Panc1 (cell line): ENCODE data around the gene UBASH3B. TPM values are rescaled to one million over a fixed set of nuclear protein-coding genes. Genes with fewer than 3 reads are reported as not detected.
"Not testable (repeated sequence)": the region's sequence is repeated elsewhere in the genome, so short reads cannot be mapped to it uniquely, and the experiment has no call there.

Experiments
- ATAC-seq: fragments of 200-7000 bp; cut with Tn5 transposase; 2 replicates; pipeline ENCODE4 v1.9.1; 2020; ENCODE audit warnings: mild to moderate bottlenecking, moderate library complexity
- BruUV-seq: library from RNA; stranded (reverse); fragments of 400-500 nt; replicated peaks from 2 replicates; lab custom pipeline; 2021; lab: Mats Ljungman, UMichigan
- CTCF ChIA-PET: fragments of 300-600 bp; sonication (Branson Sonifier 250); formaldehyde crosslinking; loops from one replicate; lab custom pipeline; 2022; ENCODE audit warnings: antibody characterized with exemption; lab: Charles Lee
- POLR2A ChIA-PET: fragments of 300-600 bp; sonication (Branson Sonifier 250); formaldehyde crosslinking; loops from one replicate; lab custom pipeline; 2022; ENCODE audit warnings: antibody characterized with exemption; lab: Charles Lee
- DNase-seq: peaks from one replicate; pipeline ENCODE4 v3.0.0-alpha.2; 2010; ENCODE audit warnings: low read depth, low spot score
- H3K27ac ChIP-seq: 2 replicates; pipeline ENCODE4 v1.5.1; 2011; ENCODE audit warnings: mild to moderate bottlenecking, low read length, inconsistent platforms
- H3K27me3 ChIP-seq: fragments of 200-500 bp; sonication (Bioruptor generic); 2 replicates; pipeline ENCODE4 v1.6.0; 2014; ENCODE audit warnings: low read length, inconsistent platforms; ENCODE audit not compliant: control insufficient read depth, insufficient read depth
- H3K36me3 ChIP-seq: fragments of 200-500 bp; sonication (Bioruptor generic); 2 replicates; pipeline ENCODE4 v1.5.1; 2014; ENCODE audit warnings: inconsistent platforms, mild to moderate bottlenecking, low read length, moderate library complexity; ENCODE audit not compliant: control insufficient read depth, insufficient read depth
- H3K4me1 ChIP-seq: 2 replicates; pipeline ENCODE4 v1.5.1; 2011; ENCODE audit warnings: inconsistent platforms, mild to moderate bottlenecking, low read length, moderate library complexity; ENCODE audit not compliant: control insufficient read depth, insufficient read depth
- H3K4me3 ChIP-seq, 2 experiments: 2 replicates each; pipeline ENCODE4 v1.5.1; 2011 to 2012; ENCODE audit warnings: low read depth in 2 of 2, low read length in 2 of 2, mild to moderate bottlenecking in 2 of 2, inconsistent platforms in 1 of 2, moderate library complexity in 1 of 2
- H3K9me3 ChIP-seq: fragments of 200-500 bp; sonication (Bioruptor generic); 2 replicates; pipeline ENCODE4 v1.5.1; 2014; ENCODE audit warnings: low read depth, mild to moderate bottlenecking, inconsistent platforms, low read length, moderate library complexity; ENCODE audit not compliant: control insufficient read depth, insufficient read depth
- POLR2AphosphoS5 ChIP-seq: IDR thresholded peaks from 2 replicates; pipeline ENCODE4 v1.6.1; 2012; ENCODE audit warnings: mild to moderate bottlenecking, low read depth, low read length, moderate library complexity
- SIN3A ChIP-seq: IDR thresholded peaks from 2 replicates; pipeline ENCODE4 v1.6.1; 2012; ENCODE audit warnings: low read depth, mild to moderate bottlenecking, low read length, moderate library complexity, borderline replicate concordance; ENCODE audit not compliant: insufficient read depth
- TCF7L2 ChIP-seq: IDR thresholded peaks from 2 replicates; pipeline ENCODE4 v1.6.1; 2011; ENCODE audit warnings: mild to moderate bottlenecking, low read depth, low read length, inconsistent platforms
- in situ Hi-C: cut with HindIII; loops from 2 replicates; pipeline ENCODE4 v1.10.0; 2016; ENCODE audit warnings: low sequenced_read_pairs, low pct_unique_long_range_greater_than_20kb
- intact Hi-C: fragments of 100-400 bp; cut with micrococcal nuclease; formaldehyde crosslinking; loops from one replicate; pipeline ENCODE4 v1.10.0; 2022; ENCODE audit not compliant: unreplicated experiment
- total RNA-seq: library from RNA; stranded (reverse); gene quantifications from one replicate; pipeline ENCODE4 v1.2.1, GENCODE V29; 2021; ENCODE audit not compliant: unreplicated experiment
- TF ChIP-seq, protein P1 (sequence below), 2 experiments: IDR thresholded peaks; 2 replicates each; pipeline ENCODE4 v1.6.1; 2011 to 2012; ENCODE audit warnings: low read depth in 2 of 2, control low read depth in 1 of 2, low read length in 1 of 2, mild to moderate bottlenecking in 1 of 2, moderate library complexity in 1 of 2; ENCODE audit not compliant: insufficient read depth in 1 of 2
- TF ChIP-seq, protein P2 (sequence below): fragments of 450-650 bp; IDR thresholded peaks from 2 replicates; pipeline ENCODE4 v1.5.1; 2017; ENCODE audit warnings: mild to moderate bottlenecking

UBASH3B gene
- total RNA-seq, 1 experiment from 2014 or later, result 55.1 TPM

DNA sequence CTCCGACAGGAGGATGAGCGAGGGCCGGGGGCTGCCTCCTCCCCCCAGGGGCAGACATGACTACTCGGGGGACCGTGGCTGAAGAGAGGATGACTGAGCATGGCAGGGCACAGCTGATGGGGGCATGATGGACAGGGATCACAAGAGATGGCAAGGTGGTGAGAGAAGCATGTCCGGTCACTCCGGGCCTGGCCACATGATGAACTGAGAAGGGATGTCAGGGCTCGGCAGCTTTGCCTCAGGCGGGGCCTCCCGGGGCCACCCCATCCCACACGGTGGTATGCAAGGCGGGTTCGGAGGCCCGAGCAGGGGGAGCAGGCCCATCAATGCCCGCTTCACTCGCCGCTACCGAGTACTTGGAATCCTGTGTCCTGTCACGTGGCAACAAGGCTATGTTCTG lies 36.6 kb upstream of the UBASH3B start:
- Histone ChIP-seq H3K4me3 (no peak overlapping the region), H3K27ac (no peak overlapping the region), H3K36me3 (no peaks in the 10 kb centered on the region), H3K4me1 (no peaks in the 10 kb centered on the region), H3K27me3 (no peaks in the 10 kb centered on the region), H3K9me3 (no peaks in the 10 kb centered on the region)
- intact Hi-C loops, result no loop called here
- no TSS peak for BruUV-seq
- no peak for TF ChIP-seq TCF7L2
- TF ChIP-seq, protein P1, sequence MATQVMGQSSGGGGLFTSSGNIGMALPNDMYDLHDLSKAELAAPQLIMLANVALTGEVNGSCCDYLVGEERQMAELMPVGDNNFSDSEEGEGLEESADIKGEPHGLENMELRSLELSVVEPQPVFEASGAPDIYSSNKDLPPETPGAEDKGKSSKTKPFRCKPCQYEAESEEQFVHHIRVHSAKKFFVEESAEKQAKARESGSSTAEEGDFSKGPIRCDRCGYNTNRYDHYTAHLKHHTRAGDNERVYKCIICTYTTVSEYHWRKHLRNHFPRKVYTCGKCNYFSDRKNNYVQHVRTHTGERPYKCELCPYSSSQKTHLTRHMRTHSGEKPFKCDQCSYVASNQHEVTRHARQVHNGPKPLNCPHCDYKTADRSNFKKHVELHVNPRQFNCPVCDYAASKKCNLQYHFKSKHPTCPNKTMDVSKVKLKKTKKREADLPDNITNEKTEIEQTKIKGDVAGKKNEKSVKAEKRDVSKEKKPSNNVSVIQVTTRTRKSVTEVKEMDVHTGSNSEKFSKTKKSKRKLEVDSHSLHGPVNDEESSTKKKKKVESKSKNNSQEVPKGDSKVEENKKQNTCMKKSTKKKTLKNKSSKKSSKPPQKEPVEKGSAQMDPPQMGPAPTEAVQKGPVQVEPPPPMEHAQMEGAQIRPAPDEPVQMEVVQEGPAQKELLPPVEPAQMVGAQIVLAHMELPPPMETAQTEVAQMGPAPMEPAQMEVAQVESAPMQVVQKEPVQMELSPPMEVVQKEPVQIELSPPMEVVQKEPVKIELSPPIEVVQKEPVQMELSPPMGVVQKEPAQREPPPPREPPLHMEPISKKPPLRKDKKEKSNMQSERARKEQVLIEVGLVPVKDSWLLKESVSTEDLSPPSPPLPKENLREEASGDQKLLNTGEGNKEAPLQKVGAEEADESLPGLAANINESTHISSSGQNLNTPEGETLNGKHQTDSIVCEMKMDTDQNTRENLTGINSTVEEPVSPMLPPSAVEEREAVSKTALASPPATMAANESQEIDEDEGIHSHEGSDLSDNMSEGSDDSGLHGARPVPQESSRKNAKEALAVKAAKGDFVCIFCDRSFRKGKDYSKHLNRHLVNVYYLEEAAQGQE (IDR thresholded peaks at IDR 0.05; ENCODE audit: insufficient read depth in 1 of 2, low read depth in 2 of 2, low read length in 1 of 2), result no peak
- TF ChIP-seq SIN3A, result no peak
- no peak for TF ChIP-seq POLR2AphosphoS5
- TF ChIP-seq, protein P2, sequence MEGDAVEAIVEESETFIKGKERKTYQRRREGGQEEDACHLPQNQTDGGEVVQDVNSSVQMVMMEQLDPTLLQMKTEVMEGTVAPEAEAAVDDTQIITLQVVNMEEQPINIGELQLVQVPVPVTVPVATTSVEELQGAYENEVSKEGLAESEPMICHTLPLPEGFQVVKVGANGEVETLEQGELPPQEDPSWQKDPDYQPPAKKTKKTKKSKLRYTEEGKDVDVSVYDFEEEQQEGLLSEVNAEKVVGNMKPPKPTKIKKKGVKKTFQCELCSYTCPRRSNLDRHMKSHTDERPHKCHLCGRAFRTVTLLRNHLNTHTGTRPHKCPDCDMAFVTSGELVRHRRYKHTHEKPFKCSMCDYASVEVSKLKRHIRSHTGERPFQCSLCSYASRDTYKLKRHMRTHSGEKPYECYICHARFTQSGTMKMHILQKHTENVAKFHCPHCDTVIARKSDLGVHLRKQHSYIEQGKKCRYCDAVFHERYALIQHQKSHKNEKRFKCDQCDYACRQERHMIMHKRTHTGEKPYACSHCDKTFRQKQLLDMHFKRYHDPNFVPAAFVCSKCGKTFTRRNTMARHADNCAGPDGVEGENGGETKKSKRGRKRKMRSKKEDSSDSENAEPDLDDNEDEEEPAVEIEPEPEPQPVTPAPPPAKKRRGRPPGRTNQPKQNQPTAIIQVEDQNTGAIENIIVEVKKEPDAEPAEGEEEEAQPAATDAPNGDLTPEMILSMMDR, result no peak
- ChIA-PET CTCF (no interaction called here), POLR2A (no interaction called here)
- in situ Hi-C loops, result no loop called here
- ATAC-seq (no peak), DNase-seq (no peak)

GRCh38 chr11:122619757-122620156 lies 35.8 kb upstream of the UBASH3B start:
- Histone ChIP-seq H3K27me3 (no peaks in the 10 kb centered on the region), H3K27ac (no peak overlapping the region), H3K4me1 (no peaks in the 10 kb centered on the region), H3K36me3 (no peaks in the 10 kb centered on the region), H3K4me3 (no peak overlapping the region), H3K9me3 (no peaks in the 10 kb centered on the region)
- TF ChIP-seq, protein P2, result no peak
- TF ChIP-seq SIN3A (no peak), POLR2AphosphoS5 (no peak), TCF7L2 (no peak)
- TF ChIP-seq, protein P1 (IDR thresholded peaks at IDR 0.05; ENCODE audit: insufficient read depth in 1 of 2, low read depth in 2 of 2, low read length in 1 of 2), result no peak
- CTCF ChIA-PET, result no interaction called here
- DNase-seq (no peak), ATAC-seq (no peak)
- POLR2A ChIA-PET, result no interaction called here
- BruUV-seq, result no TSS peak
- in situ Hi-C loops (no loop called here), intact Hi-C loops (no loop called here)

GRCh38 chr11:122625501-122625900 lies 30.0 kb upstream of the UBASH3B start:
- BruUV-seq, intact Hi-C loops, H3K36me3 ChIP-seq, H3K27me3 ChIP-seq, H3K4me1 ChIP-seq, H3K27ac ChIP-seq, H3K4me3 ChIP-seq, H3K9me3 ChIP-seq, ATAC-seq, DNase-seq, in situ Hi-C loops: not testable (repeated sequence)
- POLR2A ChIA-PET, result interaction anchor here (0.6 to 0.7 kb wide), 2 partner anchors 407 to 457 kb away, joined by 4 to 7 read pairs; no protein-coding TSS in a partner anchor
- CTCF ChIA-PET, result interaction anchor here (0.7 kb wide), 1 partner anchor 1358 kb away, joined by 3 read pairs; no protein-coding TSS in a partner anchor
